ENCODE results near the gene SH2D2A.

SH2D2A gene

GRCh38 chr1:156847591-156848460 lies 31.2 kb upstream of the SH2D2A start:
- DNase-seq (ENCODE audit: low read depth in 2 of 2) = no peak

DNA sequence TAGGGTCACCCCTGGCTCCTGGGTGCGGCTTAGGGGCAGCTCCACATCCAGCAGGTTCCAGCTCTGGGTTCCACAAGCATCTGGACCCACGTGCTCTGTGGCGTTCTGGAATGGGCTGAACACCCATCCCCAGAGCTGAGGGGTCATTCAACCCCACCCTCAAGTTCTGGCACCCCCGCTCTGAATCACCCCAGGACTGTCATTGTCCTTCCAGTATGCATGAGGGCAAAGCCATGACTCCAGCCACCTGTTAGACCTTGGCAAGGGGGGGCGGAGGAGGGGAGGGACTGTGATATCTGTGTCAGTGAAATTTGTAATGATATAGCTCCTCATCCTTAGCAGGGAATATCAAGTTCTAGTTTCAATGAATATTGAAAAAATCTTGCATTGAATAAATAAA lies 30.0 kb upstream of the SH2D2A start:
- no peak for DNase-seq (ENCODE audit: low read depth in 2 of 2)

DNA sequence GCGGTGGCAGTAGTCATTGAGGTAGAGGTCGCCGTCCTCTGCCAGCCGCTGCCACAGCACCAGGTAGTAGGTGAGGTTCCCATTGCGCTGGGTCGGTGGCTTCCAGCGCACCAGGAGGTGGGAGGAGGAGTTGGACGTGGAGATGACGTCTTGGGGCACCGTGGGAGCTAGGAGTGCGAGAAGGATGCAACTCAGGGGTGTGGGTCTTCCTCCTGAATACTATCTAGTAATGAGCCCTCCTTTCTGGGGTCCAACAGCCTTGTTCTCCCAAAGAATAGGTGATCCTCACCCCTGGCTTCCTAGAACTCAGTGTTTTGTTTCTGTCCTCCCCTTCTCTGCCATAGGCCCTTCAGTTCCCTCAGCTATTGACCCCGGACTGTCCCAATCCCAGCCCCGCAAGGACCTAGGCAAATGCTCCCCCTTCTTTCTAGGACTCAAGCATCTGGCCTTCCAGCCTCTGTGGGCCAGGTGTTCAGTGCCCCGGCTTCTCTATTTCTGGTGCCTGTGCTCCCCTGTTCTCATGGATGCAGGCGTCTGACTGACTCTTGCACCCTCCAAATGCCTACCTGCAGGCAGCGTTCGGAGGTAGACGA lies 29.4 kb upstream of the SH2D2A start:
- no peak for DNase-seq (ENCODE audit: low read depth in 2 of 2)

GRCh38 chr1:156845055-156845952 lies 28.7 kb upstream of the SH2D2A start:
- DNase-seq (ENCODE audit: low read depth in 2 of 2) = no peak

- DNase-seq (ENCODE audit: low read depth in 2 of 2) = no peak
These were observed 28.0 kb upstream of the SH2D2A start for GRCh38 chr1:156844638-156845037.

DNA sequence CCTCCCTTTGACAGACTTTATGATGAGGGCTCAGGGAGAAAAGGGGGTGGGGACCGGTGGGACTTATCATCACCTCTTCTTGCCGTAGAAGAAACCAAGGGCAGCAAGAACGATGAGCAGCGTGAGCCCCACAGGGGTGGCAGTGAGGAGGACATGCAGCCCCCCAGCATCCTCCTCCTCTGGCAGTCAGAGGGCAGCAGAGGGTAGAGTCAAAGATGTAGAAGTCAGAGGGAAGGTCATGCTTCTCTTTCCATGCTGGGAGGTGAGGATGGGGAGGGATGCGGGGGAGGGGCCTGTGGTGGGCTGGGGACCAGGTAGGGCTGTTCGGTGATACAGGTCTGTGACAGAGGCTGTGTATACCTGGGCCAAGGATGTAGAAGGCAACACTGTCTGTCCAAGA lies 27.5 kb upstream of the SH2D2A start:
- DNase-seq (ENCODE audit: low read depth in 2 of 2) = no peak

DNA sequence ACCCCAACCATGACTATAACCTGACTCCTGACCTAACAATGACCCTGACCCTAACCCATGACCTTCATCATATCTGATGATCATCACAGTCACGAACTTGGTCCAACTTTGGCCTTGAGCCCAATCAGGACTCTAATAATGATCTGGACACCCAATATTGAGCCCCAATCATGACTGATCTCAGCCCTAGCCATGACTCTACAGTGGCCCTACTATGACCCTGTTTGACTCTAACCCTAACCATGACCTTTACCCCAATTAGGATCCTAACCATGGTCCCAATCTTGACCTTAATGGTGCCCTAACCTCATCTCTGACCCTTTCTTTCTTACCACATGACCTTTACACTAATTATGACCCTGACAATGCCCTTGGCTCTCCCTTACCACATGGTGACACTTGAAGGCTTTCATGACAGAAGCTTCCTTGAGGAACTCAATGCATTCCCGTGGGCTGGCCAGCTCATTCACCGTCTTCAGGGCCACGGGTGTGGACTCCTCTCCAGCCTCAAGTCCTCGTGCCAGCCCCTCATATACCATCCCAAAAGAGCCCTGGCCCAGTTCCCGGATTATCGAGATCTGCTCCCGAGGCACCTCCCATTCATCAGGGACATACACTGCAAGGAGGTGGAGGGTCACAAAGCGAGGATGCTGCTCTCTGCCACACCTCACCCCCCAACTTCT lies 26.1 kb upstream of the SH2D2A start:
- DNase-seq (ENCODE audit: low read depth in 2 of 2) = no peak

GRCh38 chr1:156841295-156841855 lies 24.7 kb upstream of the SH2D2A start:
- no peak for DNase-seq (ENCODE audit: low read depth in 2 of 2)

DNA sequence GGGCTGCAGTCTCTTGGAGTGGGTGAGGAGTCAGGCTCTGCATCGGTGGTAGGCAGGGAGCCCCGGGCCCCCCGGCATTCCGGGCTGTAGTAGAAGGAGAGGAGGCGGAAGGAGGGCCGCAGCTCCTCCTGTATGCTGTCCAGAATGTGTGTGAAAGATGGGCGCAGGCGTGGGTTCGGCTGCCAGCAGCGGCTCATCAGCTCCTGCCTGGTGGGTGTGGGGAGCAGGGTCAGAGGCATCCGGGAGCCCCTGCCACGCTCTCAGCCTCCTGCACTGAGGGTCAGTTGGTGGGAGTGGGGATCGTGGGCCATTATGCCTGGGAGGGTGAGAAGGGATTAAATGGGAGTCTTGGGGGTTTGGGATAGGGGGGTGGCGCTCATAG lies 24.2 kb upstream of the SH2D2A start:
- DNase-seq (ENCODE audit: low read depth in 2 of 2) = no peak

DNA sequence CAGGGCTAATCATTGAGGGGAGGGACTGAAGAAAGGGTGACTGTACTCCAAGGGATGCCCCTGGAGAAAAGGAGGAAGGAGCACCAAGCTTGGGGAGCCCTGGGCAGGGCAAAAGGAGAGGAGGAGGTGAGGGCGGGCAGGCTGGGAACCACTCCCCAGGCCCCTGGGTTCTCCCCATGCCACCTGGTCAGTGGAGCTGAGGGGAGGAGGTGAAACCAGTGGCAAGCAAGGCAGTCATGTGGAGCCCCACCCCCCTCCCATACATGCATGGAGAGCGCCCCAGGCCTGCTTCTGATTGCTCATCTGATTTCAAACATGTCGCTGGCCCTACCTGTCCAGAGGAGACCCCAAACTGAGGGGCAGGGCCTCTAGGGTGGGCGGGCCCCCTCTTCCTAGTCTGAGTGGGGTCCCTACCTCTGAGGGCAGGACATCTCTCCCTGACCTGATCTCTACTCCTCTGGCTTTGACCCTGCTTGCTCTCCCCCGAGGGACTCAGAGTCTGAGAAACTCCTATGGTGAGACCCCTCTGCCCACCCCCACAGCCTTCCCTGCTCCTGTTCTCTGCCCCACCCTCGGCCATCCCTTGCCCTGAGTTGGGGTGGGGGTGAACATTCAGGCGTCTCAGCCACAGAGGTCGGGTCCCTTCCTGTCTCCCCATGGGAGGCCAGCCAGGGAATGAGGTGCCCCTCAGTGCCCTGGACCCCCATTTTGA lies 23.7 kb upstream of the SH2D2A start:
- DNase-seq (ENCODE audit: low read depth in 2 of 2) = no peak

DNA sequence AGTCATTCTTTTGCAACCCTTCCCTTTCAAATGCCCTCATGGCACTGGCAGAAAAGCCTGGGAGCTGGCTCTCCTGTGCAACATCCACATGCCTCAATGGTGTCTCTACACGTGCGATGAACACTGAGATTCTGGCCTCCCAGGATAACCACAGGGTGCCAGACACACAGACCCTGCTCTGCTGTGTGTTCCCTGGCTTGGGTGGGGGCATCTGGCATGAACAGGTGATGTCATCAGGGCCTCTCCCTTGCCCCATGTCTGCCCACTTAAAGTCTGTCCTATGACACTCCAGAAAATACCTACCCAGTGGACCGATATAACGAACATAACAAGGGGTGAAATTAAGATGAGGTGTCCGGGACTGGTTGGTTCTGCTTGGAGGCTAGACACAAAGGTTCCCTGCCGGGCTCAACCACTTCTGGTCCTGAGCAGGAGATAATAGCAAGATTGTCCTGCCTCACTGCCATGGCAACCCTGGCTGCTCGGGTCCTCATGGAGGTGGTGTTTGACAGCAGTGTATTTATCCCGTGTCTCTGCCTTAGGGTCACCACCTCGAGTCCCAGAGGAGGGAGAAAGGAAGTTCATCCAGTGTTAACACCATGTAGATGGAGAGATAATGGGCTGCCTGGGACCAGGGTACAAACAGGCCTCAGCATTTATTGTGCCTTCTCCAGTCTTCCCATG lies 22.9 kb upstream of the SH2D2A start:
- DNase-seq (ENCODE audit: low read depth in 2 of 2) = no peak

GRCh38 chr1:156838972-156839371 lies 22.3 kb upstream of the SH2D2A start:
- DNase-seq (ENCODE audit: low read depth in 2 of 2) = no peak

DNA sequence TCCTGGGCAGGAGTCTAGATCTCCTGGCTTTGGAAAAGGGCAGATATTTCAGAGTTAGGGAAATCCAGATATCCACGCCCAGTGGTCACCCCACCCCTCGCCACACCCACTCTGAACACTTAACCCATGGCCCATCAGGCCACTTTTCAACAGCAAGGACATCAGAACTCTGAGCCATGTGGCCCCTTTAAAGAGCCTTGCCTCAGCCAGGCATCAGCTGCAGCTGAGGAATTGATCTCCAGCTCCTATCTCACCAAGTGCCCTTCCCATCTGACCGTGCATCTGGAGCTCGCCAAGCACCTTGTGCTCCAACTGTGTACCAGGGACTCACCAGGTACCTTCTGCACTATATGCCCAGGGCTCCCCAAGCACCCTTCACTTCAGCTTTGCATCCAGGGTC lies 20.2 kb upstream of the SH2D2A start:
- DNase-seq (ENCODE audit: low read depth in 2 of 2) = no peak

- peak in 1 of 2 donors; percentile 45 for DNase-seq (ENCODE audit: low read depth in 2 of 2)
These were observed 19.5 kb upstream of the SH2D2A start for GRCh38 chr1:156836041-156836654.

- no peak for DNase-seq (ENCODE audit: low read depth in 2 of 2)
These were observed 17.7 kb upstream of the SH2D2A start for GRCh38 chr1:156834322-156834721.

- DNase-seq (ENCODE audit: low read depth in 2 of 2) = no peak
These were observed 17.0 kb upstream of the SH2D2A start for GRCh38 chr1:156833603-156834002.

- no peak for DNase-seq (ENCODE audit: low read depth in 2 of 2)
These were observed 15.8 kb upstream of the SH2D2A start for GRCh38 chr1:156832434-156832833.

GRCh38 chr1:156828400-156829124 lies 11.9 kb upstream of the SH2D2A start:
- no peak for DNase-seq (ENCODE audit: low read depth in 2 of 2)

GRCh38 chr1:156826630-156827029 lies 10.0 kb upstream of the SH2D2A start:
- no peak for DNase-seq (ENCODE audit: low read depth in 2 of 2)

Measured in stimulated activated CD4-positive, alpha-beta T cell treated with anti-CD3 and anti-CD28 coated beads, Interleukin-15, amount 100 ng/mL, for 48 hours (primary cell).